ENCODE data around the gene SECTM1.

Gene SECTM1

DNA sequence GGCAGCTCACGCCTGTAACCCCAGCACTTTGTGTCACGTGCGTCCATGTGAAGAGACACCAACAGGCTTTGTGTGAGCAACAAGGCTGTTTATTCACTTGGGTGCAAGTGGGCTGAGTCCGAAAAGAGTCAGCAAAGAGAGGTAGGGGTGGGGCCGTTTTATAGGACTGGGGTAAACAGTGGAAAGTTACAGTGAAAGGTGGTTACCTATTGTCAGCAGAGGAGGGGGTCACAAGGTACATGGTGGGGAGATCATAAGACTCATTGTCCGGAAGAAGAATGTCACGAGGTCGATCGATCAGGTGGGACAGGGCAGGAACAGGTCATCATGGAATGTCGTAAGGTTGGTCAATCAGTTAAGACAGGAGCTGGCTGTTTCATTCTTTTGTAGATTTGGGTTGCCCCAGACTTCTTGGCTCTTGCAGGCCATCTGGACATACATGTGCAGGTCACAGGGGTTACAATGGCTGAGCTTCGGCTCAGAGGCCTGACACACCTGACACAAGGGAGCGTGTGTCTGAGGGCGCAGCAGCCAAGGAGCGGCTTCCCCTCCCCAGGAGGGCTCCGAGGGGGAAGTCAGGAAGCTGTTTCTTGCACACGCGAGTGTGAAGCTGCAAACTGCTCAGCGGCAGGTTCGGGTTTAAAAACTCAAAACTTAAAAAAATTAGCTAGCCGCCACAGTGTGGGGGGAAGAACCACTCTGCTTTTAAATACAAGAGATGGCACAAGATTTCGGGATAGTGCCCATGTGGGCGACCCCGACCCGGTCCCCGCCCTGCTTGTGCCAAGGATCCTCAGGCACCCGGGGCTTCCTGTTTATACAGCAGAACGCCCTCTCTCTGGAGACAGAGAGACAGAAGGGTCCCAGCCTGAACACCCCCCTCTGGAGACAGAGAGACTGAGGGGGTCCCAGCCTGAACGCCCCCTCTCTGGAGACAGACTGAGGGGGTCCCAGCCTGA is 13.1 kb upstream of the SECTM1 start:
- H3K9me3 ChIP-seq (ENCODE audit: control insufficient read depth, low read length), result no peaks in the 10 kb centered on the region
- H3K27ac ChIP-seq, result no peak overlapping the region
- no peaks in the 10 kb centered on the region for H3K36me3 ChIP-seq (ENCODE audit: control insufficient read depth, insufficient read depth, low read length)
- no peak overlapping the region for H3K4me2 ChIP-seq (ENCODE audit: low read length)
- TF ChIP-seq, protein P1, sequence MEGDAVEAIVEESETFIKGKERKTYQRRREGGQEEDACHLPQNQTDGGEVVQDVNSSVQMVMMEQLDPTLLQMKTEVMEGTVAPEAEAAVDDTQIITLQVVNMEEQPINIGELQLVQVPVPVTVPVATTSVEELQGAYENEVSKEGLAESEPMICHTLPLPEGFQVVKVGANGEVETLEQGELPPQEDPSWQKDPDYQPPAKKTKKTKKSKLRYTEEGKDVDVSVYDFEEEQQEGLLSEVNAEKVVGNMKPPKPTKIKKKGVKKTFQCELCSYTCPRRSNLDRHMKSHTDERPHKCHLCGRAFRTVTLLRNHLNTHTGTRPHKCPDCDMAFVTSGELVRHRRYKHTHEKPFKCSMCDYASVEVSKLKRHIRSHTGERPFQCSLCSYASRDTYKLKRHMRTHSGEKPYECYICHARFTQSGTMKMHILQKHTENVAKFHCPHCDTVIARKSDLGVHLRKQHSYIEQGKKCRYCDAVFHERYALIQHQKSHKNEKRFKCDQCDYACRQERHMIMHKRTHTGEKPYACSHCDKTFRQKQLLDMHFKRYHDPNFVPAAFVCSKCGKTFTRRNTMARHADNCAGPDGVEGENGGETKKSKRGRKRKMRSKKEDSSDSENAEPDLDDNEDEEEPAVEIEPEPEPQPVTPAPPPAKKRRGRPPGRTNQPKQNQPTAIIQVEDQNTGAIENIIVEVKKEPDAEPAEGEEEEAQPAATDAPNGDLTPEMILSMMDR (IDR thresholded peaks at IDR 0.05), result no peak
- no peaks in the 10 kb centered on the region for H3K4me1 ChIP-seq
- H3K4me3 ChIP-seq (ENCODE audit: low read depth, low read length), result no peak overlapping the region
- H3K79me2 ChIP-seq, result no peaks in the 10 kb centered on the region
- H2AFZ ChIP-seq, result no peak overlapping the region
- H3K27me3 ChIP-seq (ENCODE audit: control insufficient read depth, insufficient read depth, low read length), result no peaks in the 10 kb centered on the region
- H3K9ac ChIP-seq, result no peak overlapping the region

DNA sequence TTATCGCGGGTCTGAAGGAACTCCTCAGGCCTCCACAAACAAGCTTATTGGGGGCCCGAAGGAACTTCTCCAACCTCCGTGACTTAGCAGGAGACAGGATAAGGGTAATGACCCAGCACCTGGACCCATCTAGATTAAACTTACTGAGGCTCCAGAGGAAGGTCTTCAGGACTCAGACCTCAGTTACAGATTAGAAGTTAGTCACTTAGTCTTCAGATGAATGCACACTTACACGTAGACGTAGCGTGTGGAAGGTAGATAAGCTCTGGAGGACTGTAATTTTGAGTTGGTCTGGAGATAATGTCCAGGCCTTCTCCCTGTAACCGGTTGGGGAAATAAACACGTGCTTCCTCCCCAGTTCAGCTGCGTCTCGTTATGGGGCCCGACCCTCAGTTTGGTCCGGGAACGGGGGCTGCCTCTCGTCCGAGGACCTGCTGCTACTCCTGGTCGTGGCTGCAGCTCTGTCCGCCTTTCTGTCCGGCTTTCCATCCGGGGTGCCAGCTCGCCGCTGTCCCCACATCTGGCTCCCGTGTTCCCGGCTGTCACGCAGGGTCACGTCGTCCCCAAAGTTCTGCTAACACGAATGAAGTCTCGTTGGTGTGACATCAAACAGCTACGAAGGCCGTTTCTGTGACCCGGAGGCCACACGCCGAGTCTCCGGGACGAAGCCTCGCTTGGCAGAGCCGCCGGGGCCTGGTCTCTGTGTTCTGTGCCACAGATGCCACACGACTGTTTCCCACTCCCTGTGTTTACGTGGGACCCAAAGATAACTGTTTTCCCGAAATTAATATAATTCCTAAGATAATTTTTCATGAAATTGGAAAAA is 11.8 kb upstream of the SECTM1 start:
- H2AFZ ChIP-seq, result no peak overlapping the region
- no peaks in the 10 kb centered on the region for H3K4me1 ChIP-seq
- no peak overlapping the region for H3K4me2 ChIP-seq (ENCODE audit: low read length)
- H3K4me3 ChIP-seq (ENCODE audit: low read depth, low read length), result no peak overlapping the region
- no peaks in the 10 kb centered on the region for H3K9me3 ChIP-seq (ENCODE audit: control insufficient read depth, low read length)
- TF ChIP-seq, protein P1 (IDR thresholded peaks at IDR 0.05), result no peak
- no peaks in the 10 kb centered on the region for H3K36me3 ChIP-seq (ENCODE audit: control insufficient read depth, insufficient read depth, low read length)
- no peaks in the 10 kb centered on the region for H3K27me3 ChIP-seq (ENCODE audit: control insufficient read depth, insufficient read depth, low read length)
- no peaks in the 10 kb centered on the region for H3K79me2 ChIP-seq
- H3K27ac ChIP-seq, result no peak overlapping the region
- no peak overlapping the region for H3K9ac ChIP-seq

DNA sequence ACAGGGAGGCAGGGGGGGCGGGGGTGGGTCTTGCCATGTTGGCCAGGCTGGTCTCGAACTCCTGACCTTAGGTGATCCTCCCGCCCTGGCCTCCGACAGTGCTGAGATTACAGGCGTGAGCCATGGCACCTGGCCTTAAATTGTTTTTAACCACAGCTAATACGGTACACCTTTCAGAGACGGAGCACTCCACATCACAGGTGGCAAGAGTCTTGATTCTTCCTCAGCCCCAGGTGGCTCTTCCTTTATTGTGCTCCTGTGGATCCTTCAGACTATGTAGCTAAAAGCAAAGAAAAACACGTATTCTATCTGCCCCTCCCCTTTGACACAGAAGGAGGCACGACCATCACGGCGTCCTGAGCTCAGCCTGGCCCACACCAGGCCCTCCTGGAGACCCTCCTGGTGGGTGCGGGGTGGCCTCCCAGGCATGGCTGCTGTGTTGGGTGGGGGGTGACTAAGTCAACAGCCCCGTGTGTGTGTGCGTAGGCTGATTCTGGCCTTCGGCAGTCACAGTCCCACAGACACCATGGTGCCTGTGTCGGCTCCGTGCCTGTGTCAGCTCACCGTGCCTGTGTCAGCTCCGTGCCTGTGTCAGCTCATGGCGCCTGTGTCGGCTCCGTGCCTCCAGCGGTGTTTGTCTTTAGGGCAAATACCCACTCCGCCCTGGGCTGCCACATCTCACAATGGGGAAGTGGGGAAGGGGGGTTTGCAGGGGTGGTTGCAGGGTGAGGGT is 10.8 kb upstream of the SECTM1 start:
- Histone ChIP-seq H3K27ac (no peak overlapping the region), H3K9ac (no peak overlapping the region), H2AFZ (no peak overlapping the region), H3K79me2 (no peaks in the 10 kb centered on the region), H3K9me3 (ENCODE audit: control insufficient read depth, low read length) (no peaks in the 10 kb centered on the region), H3K4me1 (no peaks in the 10 kb centered on the region), H3K4me2 (ENCODE audit: low read length) (no peak overlapping the region), H3K4me3 (ENCODE audit: low read depth, low read length) (no peak overlapping the region), H3K27me3 (ENCODE audit: control insufficient read depth, insufficient read depth, low read length) (no peaks in the 10 kb centered on the region), H3K36me3 (ENCODE audit: control insufficient read depth, insufficient read depth, low read length) (no peaks in the 10 kb centered on the region)
- TF ChIP-seq, protein P1 (IDR thresholded peaks at IDR 0.05), result no peak

DNA sequence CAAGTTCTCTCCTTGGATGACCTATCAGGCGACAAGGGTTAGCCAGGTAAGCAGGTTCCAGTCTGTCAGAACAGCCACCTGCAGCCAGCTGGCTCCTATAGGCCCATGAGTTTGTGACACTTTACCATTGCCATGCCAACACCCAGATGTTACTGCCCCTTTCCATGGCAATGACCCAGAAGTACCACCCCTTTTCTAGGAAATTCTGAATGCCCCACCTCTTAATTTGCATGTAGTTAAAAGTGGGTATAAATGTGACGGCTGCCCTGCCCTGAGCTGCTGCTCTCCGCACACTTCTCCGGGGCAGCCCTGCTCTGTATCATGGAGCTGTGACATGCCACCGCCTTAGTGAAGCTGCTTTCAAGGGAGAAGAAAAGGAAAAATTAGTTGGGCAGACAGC is 10.0 kb upstream of the SECTM1 start:
- Histone ChIP-seq H2AFZ (no peak overlapping the region), H3K27ac (no peak overlapping the region), H3K9me3 (ENCODE audit: control insufficient read depth, low read length) (no peaks in the 10 kb centered on the region), H3K27me3 (ENCODE audit: control insufficient read depth, insufficient read depth, low read length) (no peaks in the 10 kb centered on the region), H3K4me3 (ENCODE audit: low read depth, low read length) (no peak overlapping the region), H3K4me2 (ENCODE audit: low read length) (no peak overlapping the region), H3K9ac (no peak overlapping the region), H3K79me2 (no peaks in the 10 kb centered on the region), H3K36me3 (ENCODE audit: control insufficient read depth, insufficient read depth, low read length) (no peaks in the 10 kb centered on the region), H3K4me1 (no peaks in the 10 kb centered on the region)
- TF ChIP-seq, protein P1 (IDR thresholded peaks at IDR 0.05), result no peak
